ENCODE data around the gene UPF1. TPM values are rescaled to one million over a fixed set of nuclear protein-coding genes. Genes with fewer than 3 reads are reported as not detected.

UPF1 gene
- total RNA-seq, 2 donors from 2014 or later, result 38.9 to 59.0 TPM

DNA sequence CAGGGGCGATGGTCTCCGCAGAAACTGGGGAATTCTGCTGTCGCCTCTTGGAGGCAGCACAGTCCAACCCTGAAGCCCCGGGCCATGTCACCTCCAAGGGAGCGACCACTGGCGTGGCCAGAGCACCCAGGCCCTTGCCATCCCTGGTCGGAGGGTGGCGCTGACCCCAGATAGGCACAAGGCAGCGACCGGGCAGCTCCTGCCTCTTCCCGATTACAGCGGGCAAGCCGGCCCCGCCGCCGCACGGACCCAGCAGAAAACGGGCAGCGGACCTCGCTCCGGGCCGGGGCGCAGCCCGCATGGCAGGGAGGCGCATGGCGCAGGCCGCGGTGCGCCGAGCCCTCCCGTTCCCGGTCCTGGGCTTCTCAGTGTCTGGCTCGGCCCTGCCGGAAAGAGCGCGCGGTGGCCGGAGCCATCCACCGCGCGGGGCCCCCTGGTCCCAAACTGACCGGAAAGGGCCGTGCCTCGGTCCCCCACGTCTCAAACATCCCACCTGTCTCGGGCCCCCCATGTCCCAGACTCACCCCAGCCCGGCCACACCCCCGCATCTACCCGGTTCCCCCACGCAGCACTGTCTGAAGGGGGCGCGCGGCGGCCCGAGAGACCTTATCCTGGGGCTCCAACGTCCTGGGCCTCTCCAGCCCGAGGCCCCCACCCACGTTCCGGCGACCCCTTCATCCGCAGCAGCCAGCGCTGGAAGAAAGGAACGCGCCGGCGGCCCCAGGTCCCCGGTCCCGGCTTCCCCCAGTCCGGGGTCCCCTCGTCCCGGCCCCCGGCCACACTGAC lies 63.5 kb downstream of the UPF1 start:
- Histone ChIP-seq H3K4me1 (peaks cover 15% of the 10 kb centered on the region), H3K27ac (no peak overlapping the region), H3K9me3 (no peaks in the 10 kb centered on the region), H3K27me3 (peaks cover 0 to 6% of the 10 kb centered on the region in 2 donors), H3K36me3 (replicated peaks in 1 of 2; ENCODE audit: insufficient read depth in 1 of 2, low read depth in 2 of 2) (peaks cover 0 to 2% of the 10 kb centered on the region in 2 donors), H3K4me3 (no peak overlapping the region)
- ATAC-seq (peak; percentile 21), DNase-seq (peak in 3 of 4 donors; percentile 33 to 51 (median 48))
- intact Hi-C loops (cut with DNase I), result no loop called here
- 1% methylated on average over 55 of the region's 72 CpGs; no CpG with 5 or more reads in 1 of the 2 donors for WGBS, 2 donors
- TF ChIP-seq, protein P1, sequence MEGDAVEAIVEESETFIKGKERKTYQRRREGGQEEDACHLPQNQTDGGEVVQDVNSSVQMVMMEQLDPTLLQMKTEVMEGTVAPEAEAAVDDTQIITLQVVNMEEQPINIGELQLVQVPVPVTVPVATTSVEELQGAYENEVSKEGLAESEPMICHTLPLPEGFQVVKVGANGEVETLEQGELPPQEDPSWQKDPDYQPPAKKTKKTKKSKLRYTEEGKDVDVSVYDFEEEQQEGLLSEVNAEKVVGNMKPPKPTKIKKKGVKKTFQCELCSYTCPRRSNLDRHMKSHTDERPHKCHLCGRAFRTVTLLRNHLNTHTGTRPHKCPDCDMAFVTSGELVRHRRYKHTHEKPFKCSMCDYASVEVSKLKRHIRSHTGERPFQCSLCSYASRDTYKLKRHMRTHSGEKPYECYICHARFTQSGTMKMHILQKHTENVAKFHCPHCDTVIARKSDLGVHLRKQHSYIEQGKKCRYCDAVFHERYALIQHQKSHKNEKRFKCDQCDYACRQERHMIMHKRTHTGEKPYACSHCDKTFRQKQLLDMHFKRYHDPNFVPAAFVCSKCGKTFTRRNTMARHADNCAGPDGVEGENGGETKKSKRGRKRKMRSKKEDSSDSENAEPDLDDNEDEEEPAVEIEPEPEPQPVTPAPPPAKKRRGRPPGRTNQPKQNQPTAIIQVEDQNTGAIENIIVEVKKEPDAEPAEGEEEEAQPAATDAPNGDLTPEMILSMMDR (IDR thresholded peaks at IDR 0.05), result peak in 4 of 7 experiments; percentile 8 to 38 (median 24)
- TF ChIP-seq POLR2A (IDR thresholded peaks at IDR 0.05), result no peak

DNA sequence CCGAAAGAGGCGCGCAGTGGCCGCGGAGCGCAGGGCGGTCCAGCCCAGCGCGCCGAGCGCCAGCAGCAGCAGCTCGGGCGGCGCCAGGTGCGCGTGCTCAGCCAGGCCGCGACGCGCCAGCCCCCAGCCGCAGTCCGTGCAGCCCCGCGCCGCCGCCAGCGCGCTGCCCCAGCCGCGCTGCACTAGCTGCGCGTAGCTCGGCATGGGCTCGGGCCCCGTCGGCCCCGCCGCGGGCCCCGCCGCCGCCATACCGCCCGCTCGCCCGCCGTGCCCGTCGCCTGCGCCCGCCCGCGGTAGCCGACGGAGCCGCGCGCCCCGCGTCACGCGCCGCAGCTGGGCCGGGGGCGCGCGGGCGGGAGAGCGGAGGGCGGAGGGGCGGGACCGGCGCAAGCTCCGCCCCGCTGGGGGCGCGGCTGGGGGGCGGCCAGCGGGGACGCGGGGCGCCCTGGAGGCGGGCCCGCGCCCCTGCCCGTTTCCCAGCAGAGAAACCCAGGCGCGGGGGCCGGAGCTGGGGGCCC lies 64.1 kb downstream of the UPF1 start, which contains the start of gene CERS1:
TSS of gene CERS1 (minus strand) at position 335 of the 518 bp plus-strand sequence. CDS start at position 249, 86 bp downstream.
- DNase-seq (no peak), ATAC-seq (no peak)
- H3K36me3 ChIP-seq (replicated peaks in 1 of 2; ENCODE audit: insufficient read depth in 1 of 2, low read depth in 2 of 2), result peaks cover 2 to 3% of the 10 kb centered on the region in 2 donors
- TF ChIP-seq, protein P1 (IDR thresholded peaks at IDR 0.05), result no peak
- no peak for TF ChIP-seq POLR2A (IDR thresholded peaks at IDR 0.05)
- no peak within 1 kb of the TSS for H3K4me3 ChIP-seq
- H3K4me1 ChIP-seq, result peaks cover 15% of the 10 kb centered on the region
- no peak within 1 kb of the TSS for H3K27ac ChIP-seq
- 1% methylated on average over 83 of the region's 89 CpGs; no CpG with 5 or more reads in 1 of the 2 donors for WGBS, 2 donors
- intact Hi-C loops (cut with DNase I), result no loop called here
- H3K9me3 ChIP-seq, result no peaks in the 10 kb centered on the region
- peaks cover 0 to 6% of the 10 kb centered on the region in 2 donors for H3K27me3 ChIP-seq

DNA sequence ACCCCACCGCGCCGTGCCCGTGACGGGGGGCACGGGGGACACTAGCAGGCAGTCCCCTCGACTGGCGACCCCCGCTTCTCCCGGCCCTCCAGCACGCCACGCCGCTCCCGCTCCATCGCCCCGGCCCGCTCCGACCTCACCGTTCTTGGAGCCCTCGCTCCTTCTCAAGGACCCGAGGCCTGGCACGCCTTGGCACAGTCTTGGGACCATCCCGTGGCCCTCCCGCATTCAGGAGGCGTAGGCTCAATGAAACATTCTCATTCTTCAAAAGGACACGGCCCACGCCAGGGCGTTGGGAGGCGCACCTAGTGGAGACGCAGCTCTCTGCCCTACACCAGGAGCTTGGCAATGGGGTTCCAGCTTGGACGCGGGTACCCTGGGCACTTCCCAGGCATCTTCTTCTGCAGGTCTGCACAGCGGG lies 64.7 kb downstream of the UPF1 start:
- ATAC-seq (no peak), DNase-seq (no peak)
- peaks cover 15% of the 10 kb centered on the region for H3K4me1 ChIP-seq
- no peaks in the 10 kb centered on the region for H3K9me3 ChIP-seq
- TF ChIP-seq, protein P1 (IDR thresholded peaks at IDR 0.05), result no peak
- TF ChIP-seq POLR2A (IDR thresholded peaks at IDR 0.05), result no peak
- intact Hi-C loops (cut with DNase I), result no loop called here
- no peak overlapping the region for H3K4me3 ChIP-seq
- H3K27me3 ChIP-seq, result peaks cover 0 to 6% of the 10 kb centered on the region in 2 donors
- H3K36me3 ChIP-seq (replicated peaks in 1 of 2; ENCODE audit: insufficient read depth in 1 of 2, low read depth in 2 of 2), result peaks cover 3 to 7% of the 10 kb centered on the region in 2 donors
- 14 to 16% methylated on average over 15 to 27 of the region's 33 CpGs for WGBS, 2 donors
- H3K27ac ChIP-seq, result no peak overlapping the region

DNA sequence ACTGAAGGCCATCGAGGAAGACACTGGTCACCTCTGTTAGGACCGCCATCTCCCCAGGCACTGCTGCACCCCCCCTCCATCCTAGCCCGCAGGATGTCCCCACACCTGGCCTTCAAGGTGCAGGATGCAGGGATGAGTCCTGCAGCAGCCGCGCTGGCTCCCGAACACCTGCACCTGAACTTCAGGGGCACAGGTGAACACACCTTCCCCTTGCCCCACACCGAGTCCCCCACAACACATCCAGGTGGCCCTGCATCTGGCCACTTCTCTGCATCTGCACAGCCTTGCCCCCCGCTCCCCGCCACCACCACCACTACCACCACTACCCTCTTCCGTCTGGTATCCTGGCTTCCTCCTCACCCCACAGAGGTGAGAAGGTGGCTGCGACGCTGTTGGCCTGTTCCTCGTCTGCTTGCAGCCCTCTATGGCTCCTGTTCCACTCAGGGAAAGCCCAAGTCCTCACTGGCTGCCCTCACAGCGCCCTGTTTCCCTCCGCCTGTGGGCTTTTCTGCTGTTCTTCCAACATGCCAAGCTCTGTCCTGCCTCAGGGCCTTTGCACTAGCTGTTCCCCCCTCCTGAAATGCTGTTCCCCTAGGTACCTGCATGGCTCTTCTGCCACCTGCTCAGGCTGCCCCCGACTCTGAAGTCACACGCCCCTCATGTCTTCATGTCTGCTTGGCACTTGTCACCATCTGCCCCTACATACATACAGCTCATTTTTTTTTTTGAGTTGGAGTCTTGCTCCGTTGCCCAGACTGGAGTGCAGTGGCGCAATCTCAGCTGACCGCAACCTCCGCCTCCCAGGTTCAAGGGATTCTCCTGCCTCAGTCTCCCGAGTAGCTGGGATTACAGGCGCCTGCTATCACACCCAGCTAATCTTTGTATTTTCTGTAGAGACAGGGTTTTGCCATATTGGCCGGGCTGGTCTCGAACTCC lies 65.6 kb downstream of the UPF1 start:
- ATAC-seq (no peak), DNase-seq (no peak)
- no peaks in the 10 kb centered on the region for H3K9me3 ChIP-seq

More for the DNA sequence above, 65.6 kb downstream of the UPF1 start:
- Histone ChIP-seq H3K4me3 (no peak overlapping the region), H3K4me1 (peaks cover 15% of the 10 kb centered on the region), H3K36me3 (replicated peaks in 1 of 2; ENCODE audit: insufficient read depth in 1 of 2, low read depth in 2 of 2) (peaks cover 3 to 7% of the 10 kb centered on the region in 2 donors), H3K27ac (no peak overlapping the region), H3K27me3 (peaks cover 0 to 6% of the 10 kb centered on the region in 2 donors)
- WGBS, 2 donors, result 79 to 85% methylated on average over 21 to 25 of the region's 25 CpGs
- intact Hi-C loops (cut with DNase I), result no loop called here
- no peak for TF ChIP-seq POLR2A (IDR thresholded peaks at IDR 0.05)
- TF ChIP-seq, protein P1 (IDR thresholded peaks at IDR 0.05), result no peak
